SK-N-SH treated with all-trans-retinoic acid at 6 μM for 48 hours (cell line): ENCODE measurements around the gene MINDY2.

ENCODE experiments used
- ATAC-seq: fragments of 200-7000 bp; cut with Tn5 transposase; 3 replicates; pipeline ENCODE4 v1.9.1; 2020; ENCODE audit warnings: mild to moderate bottlenecking, moderate library complexity
- ARNTL ChIP-seq: fragments of 450-650 bp; formaldehyde crosslinking; IDR thresholded peaks from 2 replicates; pipeline ENCODE4 v1.5.0; 2020; ENCODE audit warnings: low read depth, mild to moderate bottlenecking, moderate library complexity, borderline replicate concordance
- BACH2 ChIP-seq: fragments of 250-450 bp; sonication (Bioruptor Pico); IDR thresholded peaks from 2 replicates; pipeline ENCODE4 v1.9.0; 2021; ENCODE audit warnings: mild to moderate bottlenecking, borderline replicate concordance
- CREB5 ChIP-seq: fragments of 250-450 bp; sonication (Bioruptor Pico); IDR thresholded peaks from 2 replicates; pipeline ENCODE4 v1.5.1; 2020; ENCODE audit warnings: low read depth, mild to moderate bottlenecking, moderate library complexity
- CSDC2 ChIP-seq: fragments of 250-450 bp; sonication (Bioruptor Pico); IDR thresholded peaks from 2 replicates; pipeline ENCODE4 v1.5.0; 2020; ENCODE audit warnings: mild to moderate bottlenecking, moderate library complexity
- ESRRG ChIP-seq: fragments of 250-450 bp; sonication (Bioruptor Pico); IDR thresholded peaks from 2 replicates; pipeline ENCODE4 v1.6.1; 2021; ENCODE audit warnings: mild to moderate bottlenecking
- GLIS3 ChIP-seq: fragments of 250-450 bp; sonication (Bioruptor Pico); IDR thresholded peaks from 2 replicates; pipeline ENCODE4 v1.5.0; 2020; ENCODE audit warnings: mild to moderate bottlenecking, moderate library complexity
- ISL1 ChIP-seq: fragments of 250-450 bp; sonication (Bioruptor Pico); IDR thresholded peaks from 2 replicates; pipeline ENCODE4 v2.1.2; 2022; ENCODE audit warnings: mild to moderate bottlenecking, moderate library complexity
- OSR1 ChIP-seq: fragments of 250-450 bp; sonication (Bioruptor Pico); IDR thresholded peaks from 2 replicates; pipeline ENCODE4 v1.8.0; 2022; ENCODE audit warnings: moderate library complexity, mild to moderate bottlenecking, inconsistent platforms
- PPARA ChIP-seq: fragments of 250-450 bp; sonication (Bioruptor Pico); IDR thresholded peaks from 2 replicates; pipeline ENCODE4 v1.5.0; 2020; ENCODE audit warnings: mild to moderate bottlenecking, borderline replicate concordance
- RARB ChIP-seq: fragments of 250-450 bp; sonication (Bioruptor Pico); IDR thresholded peaks from 2 replicates; pipeline ENCODE4 v1.8.0; 2021; ENCODE audit warnings: mild to moderate bottlenecking, moderate library complexity
- SNAI2 ChIP-seq: fragments of 250-450 bp; sonication (Bioruptor Pico); IDR thresholded peaks from 2 replicates; pipeline ENCODE4 v1.5.0; 2020; ENCODE audit warnings: mild to moderate bottlenecking, moderate library complexity
- TCF4 ChIP-seq: fragments of 250-450 bp; sonication (Bioruptor Pico); IDR thresholded peaks from 2 replicates; pipeline ENCODE4 v1.8.0; 2021; ENCODE audit warnings: mild to moderate bottlenecking, moderate library complexity, borderline replicate concordance
- ZC3H10 ChIP-seq: fragments of 250-450 bp; sonication (Bioruptor Pico); IDR thresholded peaks from 2 replicates; pipeline ENCODE4 v1.5.1; 2021; ENCODE audit warnings: mild to moderate bottlenecking, moderate library complexity
- ZFP3 ChIP-seq: fragments of 250-450 bp; sonication (Bioruptor Pico); IDR thresholded peaks from 2 replicates; pipeline ENCODE4 v1.5.0; 2020; ENCODE audit warnings: mild to moderate bottlenecking, moderate library complexity
- ZFP30 ChIP-seq: fragments of 450-650 bp; formaldehyde crosslinking; IDR thresholded peaks from 2 replicates; pipeline ENCODE4 v1.5.0; 2022; ENCODE audit warnings: mild to moderate bottlenecking, moderate library complexity
- ZNF565 ChIP-seq: fragments of 450-650 bp; formaldehyde crosslinking; conservative IDR thresholded peaks from 2 replicates; pipeline ENCODE4 v1.5.0; 2020; ENCODE audit warnings: low read depth, mild to moderate bottlenecking, moderate library complexity
- ZNF70 ChIP-seq: fragments of 450-650 bp; formaldehyde crosslinking; IDR thresholded peaks from 2 replicates; pipeline ENCODE4 v1.5.0; 2020; ENCODE audit warnings: mild to moderate bottlenecking, moderate library complexity
- ZNF8 ChIP-seq: fragments of 450-650 bp; formaldehyde crosslinking; IDR thresholded peaks from 2 replicates; pipeline ENCODE4 v1.5.0; 2020; ENCODE audit warnings: mild to moderate bottlenecking, moderate library complexity
- TF ChIP-seq, protein P1 (sequence below): fragments of 250-450 bp; sonication (Bioruptor Pico); IDR thresholded peaks from 2 replicates; pipeline ENCODE4 v1.5.0; 2020; ENCODE audit warnings: mild to moderate bottlenecking, moderate library complexity
- TF ChIP-seq, protein P2 (sequence below): fragments of 250-450 bp; sonication (Bioruptor Pico); IDR thresholded peaks from 2 replicates; pipeline ENCODE4 v1.8.0; 2021; ENCODE audit warnings: low read depth, mild to moderate bottlenecking, moderate library complexity, borderline replicate concordance
- TF ChIP-seq, protein P3 (sequence below): fragments of 250-450 bp; sonication (Bioruptor Pico); IDR thresholded peaks from 2 replicates; pipeline ENCODE4 v1.5.1; 2021; ENCODE audit warnings: mild to moderate bottlenecking, moderate library complexity

Gene MINDY2

GRCh38 chr15:58862326-58862725 is 91.2 kb downstream of the MINDY2 start:
- TF ChIP-seq TCF4 (CRISPR knock-in tag) (peak; percentile 26; the same call in 1 of the 2 replicates), ZNF70 (CRISPR knock-in tag) (no peak)
- TF ChIP-seq, protein P1, sequence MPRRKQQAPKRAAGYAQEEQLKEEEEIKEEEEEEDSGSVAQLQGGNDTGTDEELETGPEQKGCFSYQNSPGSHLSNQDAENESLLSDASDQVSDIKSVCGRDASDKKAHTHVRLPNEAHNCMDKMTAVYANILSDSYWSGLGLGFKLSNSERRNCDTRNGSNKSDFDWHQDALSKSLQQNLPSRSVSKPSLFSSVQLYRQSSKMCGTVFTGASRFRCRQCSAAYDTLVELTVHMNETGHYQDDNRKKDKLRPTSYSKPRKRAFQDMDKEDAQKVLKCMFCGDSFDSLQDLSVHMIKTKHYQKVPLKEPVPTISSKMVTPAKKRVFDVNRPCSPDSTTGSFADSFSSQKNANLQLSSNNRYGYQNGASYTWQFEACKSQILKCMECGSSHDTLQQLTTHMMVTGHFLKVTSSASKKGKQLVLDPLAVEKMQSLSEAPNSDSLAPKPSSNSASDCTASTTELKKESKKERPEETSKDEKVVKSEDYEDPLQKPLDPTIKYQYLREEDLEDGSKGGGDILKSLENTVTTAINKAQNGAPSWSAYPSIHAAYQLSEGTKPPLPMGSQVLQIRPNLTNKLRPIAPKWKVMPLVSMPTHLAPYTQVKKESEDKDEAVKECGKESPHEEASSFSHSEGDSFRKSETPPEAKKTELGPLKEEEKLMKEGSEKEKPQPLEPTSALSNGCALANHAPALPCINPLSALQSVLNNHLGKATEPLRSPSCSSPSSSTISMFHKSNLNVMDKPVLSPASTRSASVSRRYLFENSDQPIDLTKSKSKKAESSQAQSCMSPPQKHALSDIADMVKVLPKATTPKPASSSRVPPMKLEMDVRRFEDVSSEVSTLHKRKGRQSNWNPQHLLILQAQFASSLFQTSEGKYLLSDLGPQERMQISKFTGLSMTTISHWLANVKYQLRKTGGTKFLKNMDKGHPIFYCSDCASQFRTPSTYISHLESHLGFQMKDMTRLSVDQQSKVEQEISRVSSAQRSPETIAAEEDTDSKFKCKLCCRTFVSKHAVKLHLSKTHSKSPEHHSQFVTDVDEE (CRISPR knock-in tag): no peak
- TF ChIP-seq, protein P2, sequence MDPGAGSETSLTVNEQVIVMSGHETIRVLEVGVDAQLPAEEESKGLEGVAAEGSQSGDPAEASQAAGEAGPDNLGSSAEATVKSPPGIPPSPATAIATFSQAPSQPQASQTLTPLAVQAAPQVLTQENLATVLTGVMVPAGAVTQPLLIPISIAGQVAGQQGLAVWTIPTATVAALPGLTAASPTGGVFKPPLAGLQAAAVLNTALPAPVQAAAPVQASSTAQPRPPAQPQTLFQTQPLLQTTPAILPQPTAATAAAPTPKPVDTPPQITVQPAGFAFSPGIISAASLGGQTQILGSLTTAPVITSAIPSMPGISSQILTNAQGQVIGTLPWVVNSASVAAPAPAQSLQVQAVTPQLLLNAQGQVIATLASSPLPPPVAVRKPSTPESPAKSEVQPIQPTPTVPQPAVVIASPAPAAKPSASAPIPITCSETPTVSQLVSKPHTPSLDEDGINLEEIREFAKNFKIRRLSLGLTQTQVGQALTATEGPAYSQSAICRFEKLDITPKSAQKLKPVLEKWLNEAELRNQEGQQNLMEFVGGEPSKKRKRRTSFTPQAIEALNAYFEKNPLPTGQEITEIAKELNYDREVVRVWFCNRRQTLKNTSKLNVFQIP (CRISPR knock-in tag): no peak
- TF ChIP-seq, all 23 proteins: peak for 1
- no peak for ATAC-seq

- no peak for TF ChIP-seq PPARA
- TF ChIP-seq GLIS3 (CRISPR knock-in tag): no peak
- ATAC-seq: no peak
These were observed 93.7 kb downstream of the MINDY2 start for GRCh38 chr15:58864602-58865424.

DNA sequence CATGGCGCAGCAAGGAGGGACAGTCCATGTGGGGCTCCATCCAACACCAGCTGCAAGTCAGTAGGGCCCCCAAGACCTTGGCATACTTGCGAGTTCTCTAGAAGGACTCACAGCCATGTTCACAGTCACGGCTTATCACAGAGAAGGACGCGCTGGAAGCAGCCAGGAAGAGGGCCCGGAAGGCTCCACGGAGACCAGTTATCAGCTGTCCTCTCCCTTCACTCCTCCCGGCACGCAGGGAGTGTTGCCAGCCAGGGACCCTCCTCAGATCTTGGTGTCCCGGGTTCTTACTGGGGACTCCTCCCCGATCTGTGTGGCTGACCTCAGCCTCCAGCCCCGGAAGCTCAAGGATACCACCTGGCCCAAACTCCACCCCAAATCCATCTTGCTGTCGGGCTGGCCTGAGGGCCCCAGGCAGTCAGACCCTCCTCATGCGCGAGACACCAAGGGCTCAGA is 94.4 kb downstream of the MINDY2 start:
- ATAC-seq: no peak
- TF ChIP-seq CREB5 (no peak), BACH2 (CRISPR knock-in tag) (no peak), ESRRG (CRISPR knock-in tag) (no peak), ISL1 (CRISPR knock-in tag) (no peak), SNAI2 (CRISPR knock-in tag) (no peak), PPARA (no peak), ZC3H10 (CRISPR knock-in tag) (no peak), ZNF8 (CRISPR knock-in tag) (no peak), ZNF70 (CRISPR knock-in tag) (no peak), CSDC2 (CRISPR knock-in tag) (no peak), ZNF565 (CRISPR knock-in tag) (no peak), ARNTL (no peak), ZFP3 (CRISPR knock-in tag) (no peak), TCF4 (CRISPR knock-in tag) (no peak), RARB (CRISPR knock-in tag) (no peak), GLIS3 (CRISPR knock-in tag) (no peak), OSR1 (CRISPR knock-in tag) (no peak), ZFP30 (CRISPR knock-in tag) (no peak)
- TF ChIP-seq, protein P3, sequence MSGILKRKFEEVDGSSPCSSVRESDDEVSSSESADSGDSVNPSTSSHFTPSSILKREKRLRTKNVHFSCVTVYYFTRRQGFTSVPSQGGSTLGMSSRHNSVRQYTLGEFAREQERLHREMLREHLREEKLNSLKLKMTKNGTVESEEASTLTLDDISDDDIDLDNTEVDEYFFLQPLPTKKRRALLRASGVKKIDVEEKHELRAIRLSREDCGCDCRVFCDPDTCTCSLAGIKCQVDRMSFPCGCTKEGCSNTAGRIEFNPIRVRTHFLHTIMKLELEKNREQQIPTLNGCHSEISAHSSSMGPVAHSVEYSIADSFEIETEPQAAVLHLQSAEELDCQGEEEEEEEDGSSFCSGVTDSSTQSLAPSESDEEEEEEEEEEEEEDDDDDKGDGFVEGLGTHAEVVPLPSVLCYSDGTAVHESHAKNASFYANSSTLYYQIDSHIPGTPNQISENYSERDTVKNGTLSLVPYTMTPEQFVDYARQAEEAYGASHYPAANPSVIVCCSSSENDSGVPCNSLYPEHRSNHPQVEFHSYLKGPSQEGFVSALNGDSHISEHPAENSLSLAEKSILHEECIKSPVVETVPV (CRISPR knock-in tag): no peak
- TF ChIP-seq, protein P2 (CRISPR knock-in tag): no peak
